Measurements from ENCODE around the gene RTEL1. TPM values are rescaled to one million over a fixed set of nuclear protein-coding genes. Genes with fewer than 3 reads are reported as not detected.
A peak's percentile ranks its signal among the peaks of the same experiment; 100 is the strongest.

The RTEL1 gene
- polyA plus RNA-seq, 1 donor from 2014 or later: 29.2 TPM

DNA sequence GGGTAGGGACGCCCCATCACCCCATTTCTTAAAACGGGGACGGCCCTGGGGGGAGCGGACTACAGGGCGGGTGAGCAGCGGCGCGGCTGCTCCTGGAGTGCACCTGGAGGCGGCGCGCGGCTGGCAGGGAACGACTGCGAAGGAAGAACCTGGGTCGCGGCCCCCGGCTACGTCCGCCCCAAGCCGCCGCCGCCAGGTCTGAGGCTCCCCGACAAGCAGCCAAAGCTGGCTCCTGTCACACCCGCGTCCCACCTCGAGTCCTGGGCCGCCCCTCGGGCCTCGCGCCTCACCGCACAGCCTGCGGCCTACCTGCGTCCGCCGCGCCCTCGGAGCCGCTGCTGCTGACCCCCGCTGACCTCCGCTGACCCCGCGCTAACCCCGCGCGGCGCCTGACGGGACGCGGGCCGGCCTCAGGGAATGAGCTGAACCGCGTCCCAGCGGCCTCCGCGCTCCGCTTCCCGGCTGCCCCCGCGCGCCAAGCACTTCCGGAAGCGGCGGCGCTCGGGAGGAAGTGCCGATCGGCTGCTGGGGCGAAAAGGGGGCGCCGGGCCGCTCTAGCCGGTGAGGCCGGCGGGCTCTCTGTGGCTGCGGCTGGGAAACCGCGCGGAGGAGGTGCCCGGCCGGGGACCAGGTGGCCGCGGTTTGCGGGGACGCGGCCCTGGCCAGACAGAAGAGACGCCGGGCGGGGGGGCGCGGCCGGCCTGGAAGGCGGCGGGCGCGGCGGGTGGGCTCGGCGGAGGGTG lies 49.6 kb downstream of the RTEL1 start, which contains the start of the genes ARFRP1 and ZGPAT:
ARFRP1 (minus strand) TSS at position 419 of the 743 bp plus-strand sequence. CDS start 885 bp downstream, outside the sequence.
ZGPAT (plus strand) TSS at position 482 of the 743 bp plus-strand sequence. CDS start 542 bp downstream, outside the sequence.
- Histone ChIP-seq H3F3A (ENCODE audit: insufficient read depth, low read length, poor library complexity, severe bottlenecking) (no peaks in the 10 kb centered on the region), H4K20me1 (ENCODE audit: insufficient read depth) (no peaks in the 10 kb centered on the region), H3K36me3 (ENCODE audit: insufficient read depth, low read length) (peaks cover 6% of the 10 kb centered on the region), H3K4me3 (ENCODE audit: low read length) (peak within 1 kb of the TSS; percentile 96), H2AFZ (ENCODE audit: low read depth, low read length) (no peak within 1 kb of the TSS), H3K9me3 (ENCODE audit: low read length) (no peaks in the 10 kb centered on the region), H3K27me3 (ENCODE audit: insufficient read depth, low read depth, low read length) (no peaks in the 10 kb centered on the region), H3K79me2 (replicated peaks; ENCODE audit: insufficient read depth, low read length) (peaks cover 35% of the 10 kb centered on the region), H3K9ac (ENCODE audit: low read length) (peak within 1 kb of the TSS; percentile 86), H3K4me2 (ENCODE audit: low read length) (peak within 1 kb of the TSS; percentile 49), H3K27ac (ENCODE audit: low read length) (peak within 1 kb of the TSS; percentile 70), H3K9me2 (ENCODE audit: insufficient read depth, low read length) (no peaks in the 10 kb centered on the region)
- peak; percentile 43 for TF ChIP-seq RAD21 (conservative IDR thresholded peaks at IDR 0.05)
- peak; percentile 84 for TF ChIP-seq MXI1 (conservative IDR thresholded peaks at IDR 0.05; ENCODE audit: poor library complexity, severe bottlenecking)
- TF ChIP-seq, protein P1, sequence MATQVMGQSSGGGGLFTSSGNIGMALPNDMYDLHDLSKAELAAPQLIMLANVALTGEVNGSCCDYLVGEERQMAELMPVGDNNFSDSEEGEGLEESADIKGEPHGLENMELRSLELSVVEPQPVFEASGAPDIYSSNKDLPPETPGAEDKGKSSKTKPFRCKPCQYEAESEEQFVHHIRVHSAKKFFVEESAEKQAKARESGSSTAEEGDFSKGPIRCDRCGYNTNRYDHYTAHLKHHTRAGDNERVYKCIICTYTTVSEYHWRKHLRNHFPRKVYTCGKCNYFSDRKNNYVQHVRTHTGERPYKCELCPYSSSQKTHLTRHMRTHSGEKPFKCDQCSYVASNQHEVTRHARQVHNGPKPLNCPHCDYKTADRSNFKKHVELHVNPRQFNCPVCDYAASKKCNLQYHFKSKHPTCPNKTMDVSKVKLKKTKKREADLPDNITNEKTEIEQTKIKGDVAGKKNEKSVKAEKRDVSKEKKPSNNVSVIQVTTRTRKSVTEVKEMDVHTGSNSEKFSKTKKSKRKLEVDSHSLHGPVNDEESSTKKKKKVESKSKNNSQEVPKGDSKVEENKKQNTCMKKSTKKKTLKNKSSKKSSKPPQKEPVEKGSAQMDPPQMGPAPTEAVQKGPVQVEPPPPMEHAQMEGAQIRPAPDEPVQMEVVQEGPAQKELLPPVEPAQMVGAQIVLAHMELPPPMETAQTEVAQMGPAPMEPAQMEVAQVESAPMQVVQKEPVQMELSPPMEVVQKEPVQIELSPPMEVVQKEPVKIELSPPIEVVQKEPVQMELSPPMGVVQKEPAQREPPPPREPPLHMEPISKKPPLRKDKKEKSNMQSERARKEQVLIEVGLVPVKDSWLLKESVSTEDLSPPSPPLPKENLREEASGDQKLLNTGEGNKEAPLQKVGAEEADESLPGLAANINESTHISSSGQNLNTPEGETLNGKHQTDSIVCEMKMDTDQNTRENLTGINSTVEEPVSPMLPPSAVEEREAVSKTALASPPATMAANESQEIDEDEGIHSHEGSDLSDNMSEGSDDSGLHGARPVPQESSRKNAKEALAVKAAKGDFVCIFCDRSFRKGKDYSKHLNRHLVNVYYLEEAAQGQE (IDR thresholded peaks at IDR 0.05; ENCODE audit: borderline replicate concordance): peak; percentile 42
- TF ChIP-seq EZH2 (IDR thresholded peaks at IDR 0.05; ENCODE audit: borderline replicate concordance, insufficient read depth, low read length, poor library complexity, severe bottlenecking): no peak
- TF ChIP-seq EP300 (conservative IDR thresholded peaks at IDR 0.05; ENCODE audit: poor library complexity, severe bottlenecking): peak; percentile 48
- TF ChIP-seq POLR2AphosphoS5 (IDR thresholded peaks at IDR 0.05): peak; percentile 87
- TF ChIP-seq SMC3 (conservative IDR thresholded peaks at IDR 0.05; ENCODE audit: poor library complexity): peak; percentile 26
- TF ChIP-seq, protein P2, sequence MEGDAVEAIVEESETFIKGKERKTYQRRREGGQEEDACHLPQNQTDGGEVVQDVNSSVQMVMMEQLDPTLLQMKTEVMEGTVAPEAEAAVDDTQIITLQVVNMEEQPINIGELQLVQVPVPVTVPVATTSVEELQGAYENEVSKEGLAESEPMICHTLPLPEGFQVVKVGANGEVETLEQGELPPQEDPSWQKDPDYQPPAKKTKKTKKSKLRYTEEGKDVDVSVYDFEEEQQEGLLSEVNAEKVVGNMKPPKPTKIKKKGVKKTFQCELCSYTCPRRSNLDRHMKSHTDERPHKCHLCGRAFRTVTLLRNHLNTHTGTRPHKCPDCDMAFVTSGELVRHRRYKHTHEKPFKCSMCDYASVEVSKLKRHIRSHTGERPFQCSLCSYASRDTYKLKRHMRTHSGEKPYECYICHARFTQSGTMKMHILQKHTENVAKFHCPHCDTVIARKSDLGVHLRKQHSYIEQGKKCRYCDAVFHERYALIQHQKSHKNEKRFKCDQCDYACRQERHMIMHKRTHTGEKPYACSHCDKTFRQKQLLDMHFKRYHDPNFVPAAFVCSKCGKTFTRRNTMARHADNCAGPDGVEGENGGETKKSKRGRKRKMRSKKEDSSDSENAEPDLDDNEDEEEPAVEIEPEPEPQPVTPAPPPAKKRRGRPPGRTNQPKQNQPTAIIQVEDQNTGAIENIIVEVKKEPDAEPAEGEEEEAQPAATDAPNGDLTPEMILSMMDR (IDR thresholded peaks at IDR 0.05; ENCODE audit: poor library complexity, severe bottlenecking): no peak
- peak; percentile 71 for TF ChIP-seq TAF1 (IDR thresholded peaks at IDR 0.05; ENCODE audit: low read depth)

DNA sequence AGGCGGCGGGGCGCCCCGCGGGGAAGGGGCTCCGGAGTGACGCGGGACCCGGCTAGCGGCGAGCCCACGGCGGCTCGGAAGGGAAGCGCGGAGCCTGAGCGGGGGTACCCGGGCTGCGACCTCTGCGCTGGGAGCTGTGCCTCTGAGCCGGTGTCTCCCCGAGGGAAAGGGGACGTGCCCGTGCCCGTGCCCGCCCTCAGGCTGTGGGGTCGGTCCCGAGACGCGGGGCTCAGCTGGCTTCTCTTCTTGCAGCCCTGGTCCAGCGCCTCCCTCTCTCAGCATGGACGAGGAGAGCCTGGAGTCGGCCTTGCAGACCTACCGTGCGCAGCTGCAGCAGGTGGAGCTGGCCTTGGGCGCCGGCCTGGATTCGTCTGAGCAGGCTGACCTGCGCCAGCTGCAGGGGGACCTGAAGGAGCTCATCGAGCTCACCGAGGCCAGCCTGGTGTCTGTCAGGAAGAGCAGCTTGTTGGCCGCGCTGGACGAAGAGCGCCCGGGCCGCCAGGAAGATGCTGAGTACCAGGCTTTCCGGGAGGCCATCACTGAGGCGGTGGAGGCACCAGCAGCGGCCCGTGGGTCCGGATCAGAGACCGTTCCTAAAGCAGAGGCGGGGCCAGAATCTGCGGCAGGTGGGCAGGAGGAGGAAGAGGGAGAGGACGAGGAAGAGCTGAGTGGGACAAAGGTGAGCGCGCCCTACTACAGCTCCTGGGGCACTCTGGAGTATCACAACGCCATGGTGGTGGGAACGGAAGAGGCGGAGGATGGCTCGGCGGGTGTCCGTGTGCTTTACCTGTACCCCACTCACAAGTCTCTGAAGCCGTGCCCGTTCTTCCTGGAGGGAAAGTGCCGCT lies 50.4 kb downstream of the RTEL1 start:
- H2AFZ ChIP-seq (ENCODE audit: low read depth, low read length): no peak overlapping the region
- H3K4me2 ChIP-seq (ENCODE audit: low read length): peak overlapping the region; percentile 42
- peak overlapping the region; percentile 86 for H3K9ac ChIP-seq (ENCODE audit: low read length)
- no peaks in the 10 kb centered on the region for H3K9me2 ChIP-seq (ENCODE audit: insufficient read depth, low read length)
- H4K20me1 ChIP-seq (ENCODE audit: insufficient read depth): no peaks in the 10 kb centered on the region
- TF ChIP-seq POLR2AphosphoS5 (IDR thresholded peaks at IDR 0.05): no peak
- TF ChIP-seq TAF1 (IDR thresholded peaks at IDR 0.05; ENCODE audit: low read depth): no peak
- TF ChIP-seq EZH2 (IDR thresholded peaks at IDR 0.05; ENCODE audit: borderline replicate concordance, insufficient read depth, low read length, poor library complexity, severe bottlenecking): no peak
- no peak for TF ChIP-seq MXI1 (conservative IDR thresholded peaks at IDR 0.05; ENCODE audit: poor library complexity, severe bottlenecking)
- no peak for TF ChIP-seq EP300 (conservative IDR thresholded peaks at IDR 0.05; ENCODE audit: poor library complexity, severe bottlenecking)
- no peak for TF ChIP-seq RAD21 (conservative IDR thresholded peaks at IDR 0.05)
- TF ChIP-seq SMC3 (conservative IDR thresholded peaks at IDR 0.05; ENCODE audit: poor library complexity): no peak
- TF ChIP-seq, protein P1 (IDR thresholded peaks at IDR 0.05; ENCODE audit: borderline replicate concordance): no peak
- TF ChIP-seq, protein P2 (IDR thresholded peaks at IDR 0.05; ENCODE audit: poor library complexity, severe bottlenecking): no peak
- no peaks in the 10 kb centered on the region for H3F3A ChIP-seq (ENCODE audit: insufficient read depth, low read length, poor library complexity, severe bottlenecking)
- H3K79me2 ChIP-seq (replicated peaks; ENCODE audit: insufficient read depth, low read length): peaks cover 37% of the 10 kb centered on the region
- H3K9me3 ChIP-seq (ENCODE audit: low read length): no peaks in the 10 kb centered on the region
- H3K27ac ChIP-seq (ENCODE audit: low read length): peak overlapping the region; percentile 29
- H3K36me3 ChIP-seq (ENCODE audit: insufficient read depth, low read length): peaks cover 6% of the 10 kb centered on the region
- H3K4me3 ChIP-seq (ENCODE audit: low read length): peak overlapping the region; percentile 96
- H3K27me3 ChIP-seq (ENCODE audit: insufficient read depth, low read depth, low read length): no peaks in the 10 kb centered on the region
